Measurements from ENCODE around the gene ACE.

The ACE gene

GRCh38 chr17:63476854-63477479 lies at the start of gene ACE:
TSS of gene ACE (plus strand) at chr17:63477061. CDS start at chr17:63477095, 34 bp downstream.
- in situ Hi-C loops (cut with HindIII; ENCODE audit: low sequenced_read_pairs), result no loop called here

- in situ Hi-C loops (cut with HindIII; ENCODE audit: low sequenced_read_pairs), result loop anchor here (5.0 to 25.0 kb wide), 2 partner anchors 53 to 158 kb away; no protein-coding TSS in a partner anchor
Observed at GRCh38 chr17:63429766-63430165, 47.1 kb upstream of the ACE start.

GRCh38 chr17:63430223-63430622 lies 46.6 kb upstream of the ACE start:
- in situ Hi-C loops (cut with HindIII; ENCODE audit: low sequenced_read_pairs), result loop anchor here (25.0 kb wide), 1 partner anchor 157 kb away; no protein-coding TSS in a partner anchor

GRCh38 chr17:63431618-63431938 lies 45.3 kb upstream of the ACE start:
- in situ Hi-C loops (cut with HindIII; ENCODE audit: low sequenced_read_pairs), result loop anchor here (25.0 kb wide), 1 partner anchor 156 kb away; no protein-coding TSS in a partner anchor

- in situ Hi-C loops (cut with HindIII; ENCODE audit: low sequenced_read_pairs), result loop anchor here (25.0 kb wide), 1 partner anchor 155 kb away; no protein-coding TSS in a partner anchor
Observed at GRCh38 chr17:63431939-63432804, 44.7 kb upstream of the ACE start.

- in situ Hi-C loops (cut with HindIII; ENCODE audit: low sequenced_read_pairs), result loop anchor here (25.0 kb wide), 1 partner anchor 153 kb away; no protein-coding TSS in a partner anchor
Observed at GRCh38 chr17:63433746-63434591, 42.9 kb upstream of the ACE start.

- in situ Hi-C loops (cut with HindIII; ENCODE audit: low sequenced_read_pairs), result loop anchor here (25.0 kb wide), 1 partner anchor 152 kb away; no protein-coding TSS in a partner anchor
Observed at GRCh38 chr17:63434951-63435571, 41.8 kb upstream of the ACE start.

- in situ Hi-C loops (cut with HindIII; ENCODE audit: low sequenced_read_pairs), result loop anchor here (25.0 kb wide), 1 partner anchor 151 kb away; no protein-coding TSS in a partner anchor
Observed at GRCh38 chr17:63435681-63436522, 41.0 kb upstream of the ACE start.

GRCh38 chr17:63436523-63437110 lies 40.2 kb upstream of the ACE start:
- in situ Hi-C loops (cut with HindIII; ENCODE audit: low sequenced_read_pairs), result loop anchor here (25.0 kb wide), 1 partner anchor 151 kb away; no protein-coding TSS in a partner anchor

- in situ Hi-C loops (cut with HindIII; ENCODE audit: low sequenced_read_pairs), result loop anchor here (25.0 kb wide), 1 partner anchor 150 kb away; no protein-coding TSS in a partner anchor
Observed at GRCh38 chr17:63437287-63438091, 39.4 kb upstream of the ACE start.

GRCh38 chr17:63438092-63439051 lies 38.5 kb upstream of the ACE start:
- in situ Hi-C loops (cut with HindIII; ENCODE audit: low sequenced_read_pairs), result loop anchor here (25.0 kb wide), 1 partner anchor 149 kb away; no protein-coding TSS in a partner anchor

- in situ Hi-C loops (cut with HindIII; ENCODE audit: low sequenced_read_pairs), result loop anchor here (25.0 kb wide), 1 partner anchor 148 kb away; no protein-coding TSS in a partner anchor
Observed at GRCh38 chr17:63439687-63440086, 37.2 kb upstream of the ACE start.

- in situ Hi-C loops (cut with HindIII; ENCODE audit: low sequenced_read_pairs), result loop anchor here (25.0 kb wide), 1 partner anchor 147 kb away; no protein-coding TSS in a partner anchor
Observed at GRCh38 chr17:63440127-63440769, 36.6 kb upstream of the ACE start.

- in situ Hi-C loops (cut with HindIII; ENCODE audit: low sequenced_read_pairs), result loop anchor here (25.0 kb wide), 1 partner anchor 146 kb away; no protein-coding TSS in a partner anchor
Observed at GRCh38 chr17:63440770-63441335, 36.0 kb upstream of the ACE start.

- in situ Hi-C loops (cut with HindIII; ENCODE audit: low sequenced_read_pairs), result loop anchor here (25.0 kb wide), 1 partner anchor 146 kb away; no protein-coding TSS in a partner anchor
Observed at GRCh38 chr17:63441654-63442053, 35.2 kb upstream of the ACE start.

GRCh38 chr17:63442074-63442473 lies 34.8 kb upstream of the ACE start:
- in situ Hi-C loops (cut with HindIII; ENCODE audit: low sequenced_read_pairs), result loop anchor here (25.0 kb wide), 1 partner anchor 145 kb away; no protein-coding TSS in a partner anchor

Measured in endothelial cell of hepatic sinusoid (primary cell).